HG03039 (cell line): Measurements from ENCODE around the gene PSMG1.

ENCODE experiments used
- ATAC-seq: cut with Tn5 transposase; IDR thresholded peaks from one replicate; pipeline ENCODE4 v1.9.1; 2021; ENCODE audit warnings: mild to moderate bottlenecking, moderate library complexity; ENCODE audit not compliant: unreplicated experiment

Gene PSMG1

DNA sequence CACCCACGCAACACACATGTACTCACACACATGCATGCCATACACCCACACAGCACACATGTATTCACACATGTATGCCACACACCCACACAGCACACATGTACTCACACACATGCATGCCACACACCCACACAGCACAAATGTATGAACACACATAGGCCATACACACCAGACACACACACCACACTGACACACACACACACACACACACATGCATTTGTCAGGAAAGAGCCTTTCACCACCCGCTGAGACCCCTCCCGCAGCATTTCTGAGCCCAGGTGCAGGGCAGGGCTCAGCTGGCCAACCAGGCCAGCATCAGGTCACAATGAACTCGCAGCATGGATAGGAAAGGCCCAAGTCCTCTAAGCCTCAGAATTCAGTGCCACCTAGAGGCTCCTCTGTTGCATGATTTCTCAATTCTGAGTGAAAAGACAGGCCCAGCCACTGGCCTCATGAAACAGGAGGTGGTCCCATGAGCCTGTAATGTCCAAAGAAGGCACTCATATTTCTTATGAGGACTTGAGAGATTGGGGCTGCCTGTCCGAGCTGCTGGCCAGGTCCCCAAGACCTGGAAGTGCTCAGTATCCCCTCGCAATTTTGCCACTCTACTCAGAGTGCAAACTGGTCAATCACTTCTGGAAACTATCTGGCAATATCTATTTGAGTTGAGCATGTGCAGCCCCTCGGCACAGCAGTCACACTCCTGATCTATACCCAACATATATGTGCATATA lies 57.3 kb downstream of the PSMG1 start:
- no peak for ATAC-seq
